CD4-positive, alpha-beta T cell treated with Interleukin-1 beta for 1 hour (primary cell): ENCODE measurements around the gene STX16.
"Not testable (repeated sequence)": the region's sequence is repeated elsewhere in the genome, so short reads cannot be mapped to it uniquely, and the experiment has no call there.

ENCODE experiments used
- DNase-seq, 2 donors: peaks; one replicate each; pipeline ENCODE4 v3.0.0-alpha.2; 2020 to 2022

Gene STX16

DNA sequence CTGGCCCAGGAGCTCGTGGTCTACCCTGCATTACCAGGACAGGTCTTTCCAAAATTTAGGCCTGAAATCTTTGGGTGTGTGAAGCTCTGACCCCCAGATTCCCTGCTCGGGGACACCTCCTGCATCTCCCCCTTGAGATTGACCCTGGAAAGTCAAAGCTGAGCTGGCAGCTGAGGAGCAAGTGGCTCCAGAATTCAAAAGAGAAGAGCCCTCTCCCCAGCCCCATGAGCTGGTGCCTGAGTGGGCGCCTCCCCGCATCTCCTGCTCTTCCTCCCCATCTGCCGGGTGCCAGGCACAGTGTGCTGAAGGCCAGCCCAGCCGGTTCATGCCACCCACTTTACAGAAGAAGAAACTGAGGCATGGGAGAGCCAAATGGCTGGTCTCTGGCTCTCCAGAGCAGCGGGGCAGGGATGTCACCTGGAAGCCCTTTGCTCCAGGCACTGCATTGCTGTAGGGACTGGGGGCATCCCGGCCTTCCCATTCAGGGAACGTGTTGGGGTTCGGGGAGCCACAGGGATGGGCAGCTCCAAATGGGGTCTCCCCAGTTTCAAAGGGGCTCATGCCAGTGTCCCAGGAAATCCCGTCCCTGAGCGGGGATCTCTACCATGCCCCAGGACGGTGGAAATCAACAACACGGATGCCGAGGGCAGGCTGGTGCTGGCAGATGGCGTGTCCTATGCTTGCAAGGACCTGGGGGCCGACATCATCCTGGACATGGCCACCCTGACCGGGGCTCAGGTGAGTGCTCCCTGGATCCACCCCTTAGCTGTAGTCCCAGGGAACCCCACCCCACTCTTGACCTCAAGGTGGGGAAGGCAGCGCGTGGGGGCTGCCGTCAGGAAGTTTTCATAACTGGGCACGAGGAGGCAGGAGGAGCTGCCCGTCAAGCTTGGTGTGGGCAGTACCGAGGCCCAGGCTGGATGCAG lies 62.0 kb downstream of the STX16 start:
- no peak for DNase-seq

DNA sequence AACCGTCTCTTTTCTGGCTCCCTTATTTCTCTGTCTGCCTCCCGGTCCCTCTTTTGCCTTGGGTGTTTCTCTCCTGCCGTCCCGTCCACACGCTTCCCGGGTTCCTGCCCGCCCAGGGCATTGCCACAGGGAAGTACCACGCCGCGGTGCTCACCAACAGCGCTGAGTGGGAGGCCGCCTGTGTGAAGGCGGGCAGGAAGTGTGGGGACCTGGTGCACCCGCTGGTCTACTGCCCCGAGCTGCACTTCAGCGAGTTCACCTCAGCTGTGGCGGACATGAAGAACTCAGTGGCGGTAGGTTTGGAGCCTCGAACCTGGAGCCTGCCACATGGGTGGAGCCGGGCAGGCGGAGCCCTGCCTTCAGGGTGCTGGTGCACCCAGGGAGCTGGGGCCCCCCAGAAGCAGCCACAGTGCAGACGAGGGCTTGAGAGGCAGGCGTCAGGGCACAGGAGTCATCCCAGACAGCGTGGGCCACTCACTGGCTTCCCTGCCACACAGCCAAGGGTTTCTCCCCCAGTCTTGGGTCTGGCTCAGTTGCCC lies 62.8 kb downstream of the STX16 start:
- no peak for DNase-seq

DNA sequence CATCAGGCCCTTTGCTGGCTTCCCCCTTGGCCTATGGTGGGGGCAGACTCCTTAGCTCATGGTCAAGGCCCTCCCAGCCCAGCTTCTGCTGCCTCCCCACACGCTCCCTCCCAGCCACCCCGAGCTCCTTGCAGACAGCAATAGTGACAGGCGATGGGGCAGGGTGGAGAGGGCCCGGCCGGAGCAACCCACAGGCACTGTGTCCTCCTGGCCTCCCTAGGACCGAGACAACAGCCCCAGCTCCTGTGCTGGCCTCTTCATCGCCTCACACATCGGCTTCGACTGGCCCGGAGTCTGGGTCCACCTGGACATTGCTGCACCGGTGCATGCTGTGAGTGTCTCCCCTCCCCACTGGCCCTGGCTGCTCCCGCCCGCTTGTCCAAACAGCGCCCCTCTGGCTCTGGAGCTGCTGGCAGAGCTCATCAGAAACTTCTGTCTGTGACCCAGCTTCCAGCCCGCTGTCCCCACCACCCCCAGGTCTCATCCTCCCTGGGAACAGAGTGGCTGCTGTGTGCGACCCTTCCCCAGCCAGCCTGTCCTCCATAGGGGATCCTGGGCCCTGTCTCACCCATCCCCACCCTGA lies 63.3 kb downstream of the STX16 start:
- DNase-seq, result no peak

- DNase-seq, result no peak
Measured at GRCh38 chr20:58714923-58715351, 63.9 kb downstream of the STX16 start.

- no peak for DNase-seq
Measured at GRCh38 chr20:58715391-58715800, 64.3 kb downstream of the STX16 start.

DNA sequence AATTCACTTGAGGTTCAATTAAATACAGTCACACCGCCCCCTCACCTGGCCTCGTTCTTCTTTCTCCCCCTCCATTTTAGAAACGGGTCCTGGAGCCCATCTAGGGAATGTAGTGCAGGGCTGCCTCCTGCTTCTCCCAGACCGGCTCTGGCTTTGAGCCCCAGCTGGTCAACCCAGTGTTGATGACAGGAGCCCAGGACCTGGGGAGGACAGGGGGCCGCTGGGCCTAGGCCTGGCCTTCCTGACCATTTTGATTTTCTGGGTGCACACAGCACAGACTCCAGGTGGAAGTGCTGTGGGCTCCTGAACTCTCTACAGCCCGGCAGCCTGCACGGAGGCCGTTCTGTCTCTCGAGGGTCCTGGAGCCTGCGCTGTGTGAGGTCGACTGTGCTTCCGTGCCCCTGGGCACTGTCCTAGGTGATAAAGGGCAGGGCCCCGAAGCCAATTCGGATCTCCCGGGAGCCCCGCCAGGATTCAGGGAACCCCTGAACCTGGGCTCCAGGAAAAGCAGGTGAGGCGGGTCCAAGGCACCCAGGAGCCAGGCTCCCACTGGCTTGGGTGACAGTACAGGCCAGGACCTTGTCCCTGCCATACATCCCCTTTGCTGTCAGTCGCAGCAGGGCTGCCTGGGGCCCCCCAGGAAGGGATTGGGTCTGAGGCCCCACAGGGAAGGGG lies 64.9 kb downstream of the STX16 start:
- DNase-seq, result no peak

DNA sequence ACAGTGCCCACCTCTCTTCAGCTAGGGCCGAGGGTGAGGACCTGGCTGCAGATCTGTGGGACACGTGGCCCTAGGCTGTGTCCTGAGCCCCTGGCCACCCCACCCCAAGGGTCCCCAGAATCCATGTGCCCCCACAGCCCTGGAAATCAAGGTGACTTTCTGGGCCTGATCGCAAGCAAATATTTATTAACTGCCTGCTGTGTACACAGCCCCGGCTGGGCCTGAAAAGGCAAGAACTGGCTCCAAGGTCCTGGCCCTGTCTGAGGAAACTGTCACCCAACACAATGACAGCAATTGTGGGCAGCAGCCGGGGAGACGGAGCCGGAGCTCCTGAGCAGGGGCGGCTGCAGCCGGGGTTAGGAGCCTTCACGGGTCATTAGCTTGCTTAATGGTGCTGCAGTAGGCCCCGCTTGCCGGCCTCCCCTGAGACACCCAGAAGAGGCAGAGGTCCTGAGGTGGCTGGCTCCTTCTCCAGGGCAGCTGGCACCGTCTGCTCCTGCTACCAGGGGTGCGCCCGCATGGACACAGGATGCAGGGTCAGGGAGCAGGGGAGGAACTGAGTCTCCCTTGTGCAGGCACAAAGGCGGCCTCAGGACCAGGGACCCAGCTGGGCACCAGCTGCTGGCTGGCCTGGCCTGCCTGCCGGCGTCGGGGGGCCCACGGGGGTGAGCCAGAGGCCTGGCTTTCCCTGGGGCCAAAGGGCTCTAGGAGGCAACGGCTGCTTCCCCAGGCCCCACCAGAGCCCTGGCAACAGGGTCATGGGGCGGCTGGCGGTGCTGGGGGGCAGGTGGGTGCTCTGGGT lies 65.6 kb downstream of the STX16 start:
- no peak for DNase-seq

DNA sequence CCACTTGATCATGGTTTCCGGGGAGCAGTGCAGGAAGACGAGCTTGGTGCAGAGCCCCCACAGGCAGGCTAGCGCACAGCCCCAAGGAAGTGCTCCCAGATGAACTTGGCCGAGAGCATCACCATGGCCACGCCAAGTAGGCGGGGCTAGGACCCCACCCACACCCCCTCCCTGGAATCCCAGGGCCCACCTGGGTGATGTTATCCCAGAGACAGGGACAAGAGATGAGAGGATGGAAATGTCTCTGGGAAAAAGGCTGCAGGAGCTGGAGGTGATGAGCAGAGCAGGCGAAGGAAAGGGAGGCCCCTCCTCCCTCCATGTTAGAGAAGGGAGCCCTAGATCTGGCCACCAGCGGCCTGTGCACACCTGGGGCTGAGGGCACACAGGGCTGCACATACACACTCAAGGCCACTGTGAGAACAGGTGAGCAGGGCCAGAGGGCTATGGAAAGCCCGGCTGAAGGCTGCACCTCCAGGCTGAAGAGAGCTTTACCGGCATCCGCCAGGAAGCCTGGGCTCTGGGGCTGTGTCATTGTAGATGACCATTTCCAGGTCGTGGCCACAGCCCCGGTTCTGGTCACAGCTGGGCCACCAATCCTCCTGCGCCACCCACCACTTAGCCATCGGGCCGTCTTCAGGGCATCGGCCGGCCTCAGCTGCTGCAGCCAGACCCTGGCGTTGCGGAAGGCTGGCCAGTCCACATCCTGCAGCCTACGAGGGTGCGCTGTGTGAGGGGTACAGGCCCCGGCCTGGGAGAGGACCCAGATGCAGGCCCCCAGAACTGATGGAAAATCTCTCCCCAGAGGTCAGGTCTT lies 66.4 kb downstream of the STX16 start:
- DNase-seq, result no peak

GRCh38 chr20:58718121-58718563 lies 67.1 kb downstream of the STX16 start:
- no peak for DNase-seq

DNA sequence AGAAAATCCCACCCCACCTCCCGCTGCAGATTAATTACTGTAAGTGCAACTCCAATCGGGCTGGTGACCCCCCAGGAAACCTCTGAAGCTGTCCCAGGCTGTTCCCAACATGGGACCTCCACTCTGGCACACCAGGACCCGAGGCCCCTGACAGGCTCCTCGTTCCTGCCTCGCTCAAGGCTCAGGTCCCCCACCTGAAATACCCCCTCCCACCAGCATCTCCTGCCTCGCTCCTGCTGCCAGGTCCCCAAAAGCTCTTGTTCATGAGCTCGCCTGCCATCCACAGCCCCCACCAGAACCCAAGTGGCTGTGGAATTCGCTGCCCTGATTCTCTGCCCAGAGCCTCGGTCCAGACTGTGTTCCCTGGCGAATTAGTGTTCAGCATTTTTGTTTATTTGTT lies 67.6 kb downstream of the STX16 start:
- no peak for DNase-seq

DNA sequence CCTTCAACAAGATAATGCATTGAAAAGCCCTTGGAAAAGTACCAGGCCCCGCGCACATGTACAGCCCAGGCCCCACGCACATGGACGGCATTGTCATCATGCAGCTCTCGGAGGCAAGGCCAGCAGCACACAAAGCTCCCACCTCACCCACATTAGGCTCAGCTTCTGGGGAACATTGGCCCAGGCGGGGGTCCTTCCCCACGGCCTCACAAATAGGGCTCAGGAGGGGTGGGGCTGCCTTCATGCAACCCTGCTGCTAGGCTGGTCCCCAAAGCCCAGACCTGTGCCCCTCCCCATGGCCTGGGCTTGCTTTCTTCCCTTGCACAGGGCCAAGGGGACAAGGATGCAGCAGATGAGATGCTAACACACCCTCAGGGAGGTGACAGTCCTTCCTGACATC lies 68.2 kb downstream of the STX16 start:
- no peak for DNase-seq

DNA sequence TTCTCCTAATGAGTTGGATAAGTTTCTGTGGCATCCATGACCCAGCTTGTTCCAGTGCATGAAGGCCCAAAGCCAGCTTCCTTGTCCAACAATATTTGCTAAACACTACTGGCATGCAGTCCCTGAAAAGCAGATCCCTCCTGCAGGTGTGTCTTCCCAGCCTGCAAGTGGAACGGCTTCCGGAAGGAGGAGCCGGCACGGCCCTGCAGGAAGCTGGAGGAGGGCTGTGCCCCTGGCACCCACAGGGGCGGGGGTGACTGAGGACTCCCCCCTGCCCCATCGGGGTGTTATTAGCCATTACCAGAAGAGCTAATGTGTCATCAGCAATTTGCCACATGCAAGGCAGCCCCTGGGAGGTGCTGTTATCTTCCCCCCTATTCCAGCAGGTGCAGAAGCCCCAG lies 68.9 kb downstream of the STX16 start:
- DNase-seq, result no peak

- DNase-seq, result no peak
Measured at GRCh38 chr20:58720890-58721289, 69.8 kb downstream of the STX16 start.

GRCh38 chr20:58721951-58722778 lies 71.1 kb downstream of the STX16 start:
- no peak for DNase-seq

- no peak for DNase-seq
Measured at GRCh38 chr20:58722877-58723627, 72.0 kb downstream of the STX16 start.

DNA sequence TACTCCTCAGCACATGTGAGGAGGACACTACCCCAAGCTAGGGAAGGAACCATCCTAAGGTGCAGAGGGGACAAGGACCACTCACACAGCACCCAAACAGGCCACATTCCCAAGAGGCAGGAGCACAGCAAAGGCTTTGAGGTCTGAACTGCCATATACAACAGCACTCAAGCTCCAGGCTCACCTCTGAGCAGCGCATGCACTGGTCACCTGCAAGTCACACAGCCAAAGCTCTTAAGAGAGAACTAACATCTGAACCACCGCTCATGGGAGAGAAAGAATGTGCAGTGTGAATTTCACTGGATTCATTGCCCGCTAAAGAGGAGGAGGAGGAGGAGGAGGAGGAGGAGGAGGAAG lies 72.5 kb downstream of the STX16 start:
- DNase-seq, result no peak

- DNase-seq, result not testable (repeated sequence)
Measured at GRCh38 chr20:58726156-58726555, 75.1 kb downstream of the STX16 start.
